Measurements from ENCODE around the gene ZNF710. TPM values are rescaled to one million over a fixed set of nuclear protein-coding genes. Genes with fewer than 3 reads are reported as not detected.

Gene ZNF710
- total and polyA plus RNA-seq, 2 experiments from 2014 or later, result 15.9 to 18.2 TPM

- peaks cover 32% of the 10 kb centered on the region for H3K4me1 ChIP-seq (ENCODE audit: insufficient read depth)
- no peaks in the 10 kb centered on the region for H3K27me3 ChIP-seq (ENCODE audit: insufficient read depth)
- TF ChIP-seq POLR2AphosphoS5 (IDR thresholded peaks at IDR 0.05; ENCODE audit: low read depth) (no peak), EZH2phosphoT487 (IDR thresholded peaks at IDR 0.05; ENCODE audit: unreplicated experiment) (no peak), ZNF114 (CRISPR knock-in tag; IDR thresholded peaks at IDR 0.05) (no peak), REST (IDR thresholded peaks at IDR 0.05; ENCODE audit: unreplicated experiment) (no peak), CTCF (conservative IDR thresholded peaks at IDR 0.05; ENCODE audit: low read depth in 2 of 2) (no peak), ZNF462 (CRISPR knock-in tag; IDR thresholded peaks at IDR 0.05) (no peak), NANOG (IDR thresholded peaks at IDR 0.05; ENCODE audit: borderline replicate concordance) (no peak), STAT1 (IDR thresholded peaks at IDR 0.05; ENCODE audit: unreplicated experiment) (no peak)
- DNase-seq (ENCODE audit: low spot score) (no peak), ATAC-seq (no peak)
- no peaks in the 10 kb centered on the region; the same call in 1 of the 2 replicates for H4K20me1 ChIP-seq (replicated peaks; ENCODE audit: insufficient read depth)
- peaks cover 57% of the 10 kb centered on the region for H3K4me1 Mint-ChIP-seq
- no peaks in the 10 kb centered on the region for H3K36me3 ChIP-seq (ENCODE audit: insufficient read depth)
- peaks cover 23% of the 10 kb centered on the region for H3K27me3 Mint-ChIP-seq (ENCODE audit: insufficient read depth, low read depth, poor library complexity)
- no peaks in the 10 kb centered on the region for H3K79me2 ChIP-seq (replicated peaks; ENCODE audit: insufficient read depth)
- H2AFZ ChIP-seq, result no peak overlapping the region
- no peak overlapping the region for H3K27ac ChIP-seq (ENCODE audit: low read depth)
- peaks cover 5% of the 10 kb centered on the region; the same call in 1 of the 2 replicates for H3F3A ChIP-seq (replicated peaks; ENCODE audit: low read depth)
- H3K4me3 ChIP-seq, result no peak overlapping the region
- no peak overlapping the region for H3K4me2 ChIP-seq
- H3K27ac Mint-ChIP-seq, result no peak overlapping the region
- H3K4me3 Mint-ChIP-seq, result no peak overlapping the region
- H3K36me3 Mint-ChIP-seq (ENCODE audit: low read depth), result no peaks in the 10 kb centered on the region; the same call in 1 of the 3 replicates
- H3K9me2 ChIP-seq (ENCODE audit: insufficient read depth), result no peaks in the 10 kb centered on the region
- H3K9me3 Mint-ChIP-seq, result no peaks in the 10 kb centered on the region
Observed at GRCh38 chr15:90058308-90058707, 57.2 kb downstream of the ZNF710 start.
